Liver (tissue), 9 donors: ENCODE results near the gene AFF2. TPM values are rescaled to one million over a fixed set of nuclear protein-coding genes. Genes with fewer than 3 reads are reported as not detected.

Experiments
- DNase-seq: peaks from one replicate; pipeline ENCODE4 v3.0.0-alpha.2; 2017; ENCODE audit warnings: low spot score
- H3K27ac ChIP-seq, 2 donors: one replicate each; pipeline ENCODE4 v1.7.0; 2013; ENCODE audit warnings: inconsistent platforms in 2 of 2, low read length in 2 of 2, control low read depth in 1 of 2, low read depth in 1 of 2, mild to moderate bottlenecking in 1 of 2
- H3K27me3 ChIP-seq, 4 donors: one replicate each; pipeline versions ENCODE4 v1.6.1 to v1.7.0; 2013; ENCODE audit warnings: low read length in 3 of 4, inconsistent platforms in 1 of 4, mild to moderate bottlenecking in 1 of 4, moderate library complexity in 1 of 4; ENCODE audit not compliant: control insufficient read depth in 4 of 4, insufficient read depth in 4 of 4
- H3K36me3 ChIP-seq, 4 donors: one replicate each; pipeline versions ENCODE4 v1.6.1 to v1.7.0; 2013; ENCODE audit warnings: low read length in 3 of 4, mild to moderate bottlenecking in 3 of 4, low read depth in 1 of 4, moderate library complexity in 1 of 4; ENCODE audit not compliant: control insufficient read depth in 4 of 4, insufficient read depth in 3 of 4
- H3K4me1 ChIP-seq, 4 donors: one replicate each; pipeline versions ENCODE4 v1.6.1 to v1.7.0; 2013; ENCODE audit warnings: low read length in 3 of 4, mild to moderate bottlenecking in 3 of 4, moderate library complexity in 1 of 4; ENCODE audit not compliant: control insufficient read depth in 4 of 4, insufficient read depth in 4 of 4
- H3K4me3 ChIP-seq, 3 donors: one replicate each; pipeline versions ENCODE4 v1.6.1 to v1.7.0; 2013; ENCODE audit warnings: low read length in 3 of 3, control low read depth in 1 of 3, low read depth in 1 of 3, mild to moderate bottlenecking in 1 of 3
- H3K9ac ChIP-seq, 2 donors: one replicate each; pipeline ENCODE4 v1.7.0; 2013; ENCODE audit warnings: low read length in 2 of 2, mild to moderate bottlenecking in 2 of 2, moderate library complexity in 2 of 2, control low read depth in 1 of 2, low read depth in 1 of 2
- H3K9me3 ChIP-seq, 4 donors: one replicate each; pipeline versions ENCODE4 v1.6.1 to v1.7.0; 2013; ENCODE audit warnings: low read length in 3 of 4; ENCODE audit not compliant: control insufficient read depth in 4 of 4
- FOXA1 ChIP-seq: IDR thresholded peaks from 2 replicates; pipeline ENCODE4 v1.6.1; 2016; ENCODE audit warnings: antibody characterized with exemption
- FOXA2 ChIP-seq: IDR thresholded peaks from 2 replicates; pipeline ENCODE4 v1.6.1; 2016; ENCODE audit warnings: antibody characterized with exemption
- GABPA ChIP-seq, 2 donors: IDR thresholded peaks in 1 of 2; conservative IDR thresholded peaks in 1 of 2; 2 replicates each; pipeline ENCODE4 v1.6.1; 2016; ENCODE audit warnings: antibody characterized with exemption in 2 of 2, mild to moderate bottlenecking in 1 of 2, moderate library complexity in 1 of 2
- HNF4G ChIP-seq: IDR thresholded peaks from 2 replicates; pipeline ENCODE4 v1.6.1; 2016; ENCODE audit warnings: antibody characterized with exemption
- JUND ChIP-seq, 2 donors: IDR thresholded peaks; 2 replicates each; pipeline ENCODE4 v1.6.1; 2016; ENCODE audit warnings: antibody characterized with exemption in 2 of 2
- RAD21 ChIP-seq, 2 donors: IDR thresholded peaks; 2 replicates each; pipeline ENCODE4 v1.6.1; 2016; ENCODE audit warnings: antibody characterized with exemption in 2 of 2, mild to moderate bottlenecking in 2 of 2
- SP1 ChIP-seq: IDR thresholded peaks from 2 replicates; pipeline ENCODE4 v1.6.1; 2018; ENCODE audit warnings: antibody characterized with exemption, mild to moderate bottlenecking
- YY1 ChIP-seq: IDR thresholded peaks from 2 replicates; pipeline ENCODE4 v1.6.1; 2016; ENCODE audit warnings: antibody characterized with exemption, mild to moderate bottlenecking
- WGBS: extraction: QIAGEN DNeasy Blood & Tissue Kit; methylation state at CpG from one replicate; pipeline ENCODE4 v1.1.7; 2013; 5-methylcytosine and 5-hydroxymethylcytosine counted together
- polyA plus RNA-seq, 2 donors: library from polyadenylated mRNA; stranded (reverse) in 1 of 2; unstranded in 1 of 2; fragments of 200-250 nt in 1 of 2; fragments of >200 nt in 1 of 2; fragmentation: Nextera tagmentation in 1 of 2; extraction: Ambion mirVana in 1 of 2; gene quantifications; one replicate each; pipeline versions ENCODE4 v1.2.1 to v1.2.3, GENCODE V29; 2013 to 2015
- total RNA-seq, 2 donors: library from RNA; depleted of rRNA; stranded (reverse); fragments of >200 nt; gene quantifications; one replicate each; pipeline ENCODE4 v1.2.3, GENCODE V29; 2014
- TF ChIP-seq, protein P1 (sequence below): IDR thresholded peaks from 2 replicates; pipeline ENCODE4 v1.6.1; 2016; ENCODE audit warnings: antibody characterized with exemption, mild to moderate bottlenecking
- TF ChIP-seq, protein P2 (sequence below): IDR thresholded peaks from 2 replicates; pipeline ENCODE4 v1.6.1; 2016; ENCODE audit warnings: antibody characterized with exemption
- TF ChIP-seq, protein P3 (sequence below): fragments of 150-350 bp; IDR thresholded peaks from 2 replicates; pipeline ENCODE4 v1.5.1; 2017; ENCODE audit warnings: improper control_type of control experiment, low read depth, low read length; ENCODE audit not compliant: missing input control
- donor health status: healthy.
- donor health status: healthy.
- donor health status: healthy.
- donor health status: healthy.
- donor health status: healthy.

The AFF2 gene
- total and polyA plus RNA-seq, 4 donors: 0.01 to 1.6 (median 0.50) TPM; not detected in 1

DNA sequence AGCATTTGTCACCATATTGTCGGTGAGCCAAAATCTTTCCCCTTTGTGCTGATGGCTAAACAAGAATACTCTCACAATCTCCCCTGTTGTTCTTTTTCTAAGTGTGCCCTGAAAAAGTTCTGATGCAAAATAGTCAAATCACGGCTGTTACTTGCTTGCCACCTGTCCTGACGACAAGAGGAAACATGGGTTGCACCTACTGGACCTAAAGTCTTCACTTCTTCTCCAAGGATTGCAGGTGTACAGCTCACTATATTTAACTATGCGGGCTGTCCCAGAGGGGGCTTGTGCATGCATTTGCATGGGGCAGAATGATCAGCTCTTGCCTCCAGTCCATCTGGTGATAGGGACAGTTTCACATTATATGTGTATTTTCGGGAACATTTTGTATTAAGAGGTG is 21.6 kb downstream of the AFF2 start:
- 77% methylated on average over 5 of the region's 5 CpGs for WGBS
- Histone ChIP-seq H3K4me1 (no peaks in the 10 kb centered on the region), H3K4me3 (no peak overlapping the region), H3K9me3 (no peaks in the 10 kb centered on the region), H3K27ac (no peak overlapping the region), H3K36me3 (no peaks in the 10 kb centered on the region), H3K9ac (no peak overlapping the region), H3K27me3 (peaks cover 0 to 3% (median 1%) of the 10 kb centered on the region in 4 donors)
- TF ChIP-seq FOXA2: no peak
- TF ChIP-seq HNF4G: no peak
- no peak for TF ChIP-seq SP1
- no peak for TF ChIP-seq FOXA1
- TF ChIP-seq, protein P1, sequence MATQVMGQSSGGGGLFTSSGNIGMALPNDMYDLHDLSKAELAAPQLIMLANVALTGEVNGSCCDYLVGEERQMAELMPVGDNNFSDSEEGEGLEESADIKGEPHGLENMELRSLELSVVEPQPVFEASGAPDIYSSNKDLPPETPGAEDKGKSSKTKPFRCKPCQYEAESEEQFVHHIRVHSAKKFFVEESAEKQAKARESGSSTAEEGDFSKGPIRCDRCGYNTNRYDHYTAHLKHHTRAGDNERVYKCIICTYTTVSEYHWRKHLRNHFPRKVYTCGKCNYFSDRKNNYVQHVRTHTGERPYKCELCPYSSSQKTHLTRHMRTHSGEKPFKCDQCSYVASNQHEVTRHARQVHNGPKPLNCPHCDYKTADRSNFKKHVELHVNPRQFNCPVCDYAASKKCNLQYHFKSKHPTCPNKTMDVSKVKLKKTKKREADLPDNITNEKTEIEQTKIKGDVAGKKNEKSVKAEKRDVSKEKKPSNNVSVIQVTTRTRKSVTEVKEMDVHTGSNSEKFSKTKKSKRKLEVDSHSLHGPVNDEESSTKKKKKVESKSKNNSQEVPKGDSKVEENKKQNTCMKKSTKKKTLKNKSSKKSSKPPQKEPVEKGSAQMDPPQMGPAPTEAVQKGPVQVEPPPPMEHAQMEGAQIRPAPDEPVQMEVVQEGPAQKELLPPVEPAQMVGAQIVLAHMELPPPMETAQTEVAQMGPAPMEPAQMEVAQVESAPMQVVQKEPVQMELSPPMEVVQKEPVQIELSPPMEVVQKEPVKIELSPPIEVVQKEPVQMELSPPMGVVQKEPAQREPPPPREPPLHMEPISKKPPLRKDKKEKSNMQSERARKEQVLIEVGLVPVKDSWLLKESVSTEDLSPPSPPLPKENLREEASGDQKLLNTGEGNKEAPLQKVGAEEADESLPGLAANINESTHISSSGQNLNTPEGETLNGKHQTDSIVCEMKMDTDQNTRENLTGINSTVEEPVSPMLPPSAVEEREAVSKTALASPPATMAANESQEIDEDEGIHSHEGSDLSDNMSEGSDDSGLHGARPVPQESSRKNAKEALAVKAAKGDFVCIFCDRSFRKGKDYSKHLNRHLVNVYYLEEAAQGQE: no peak
- TF ChIP-seq JUND (IDR thresholded peaks at IDR 0.05): no peak
- no peak for TF ChIP-seq GABPA (IDR thresholded peaks at IDR 0.05 in 1 of 2, conservative IDR thresholded peaks at IDR 0.05 in 1 of 2)
- no peak for TF ChIP-seq YY1
- DNase-seq: no peak

DNA sequence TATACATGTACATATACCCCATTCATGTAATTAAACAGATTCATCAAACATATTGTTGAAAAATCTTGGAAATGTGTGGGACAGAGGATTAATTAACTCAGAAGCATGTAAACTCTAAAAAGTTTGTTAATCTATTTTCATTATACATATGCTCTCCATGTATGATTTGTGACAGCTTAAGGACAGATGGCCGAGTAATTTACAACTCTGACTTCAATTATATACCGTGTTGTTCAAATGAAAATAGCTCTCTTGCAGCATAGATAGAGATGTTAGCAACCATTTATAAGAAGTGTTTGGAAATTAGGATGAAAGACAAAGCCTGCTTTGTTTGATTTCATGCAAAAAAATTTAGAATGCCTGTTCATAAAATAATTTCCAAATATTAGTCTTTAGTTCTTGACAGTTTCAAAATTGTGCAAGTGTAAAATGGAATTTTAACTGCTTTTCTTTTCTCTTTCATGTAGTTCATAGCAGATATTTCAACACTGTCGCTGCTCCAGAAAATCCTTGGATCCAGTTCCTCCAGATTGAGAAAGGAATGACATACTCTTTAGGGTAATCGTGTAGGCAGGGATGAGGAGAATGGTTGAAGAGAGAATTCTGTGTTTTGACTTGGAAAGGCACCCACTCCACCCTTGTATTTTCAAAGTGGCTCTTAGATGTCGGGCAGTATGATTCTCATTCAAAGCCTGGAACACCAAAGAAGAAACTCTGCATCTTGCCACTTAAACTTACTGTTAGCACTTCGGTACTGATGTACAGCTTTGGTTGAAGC is 23.1 kb downstream of the AFF2 start:
- no peak for DNase-seq
- Histone ChIP-seq H3K4me3 (no peak overlapping the region), H3K27ac (no peak overlapping the region), H3K9ac (no peak overlapping the region), H3K4me1 (no peaks in the 10 kb centered on the region), H3K27me3 (no peaks in the 10 kb centered on the region), H3K36me3 (no peaks in the 10 kb centered on the region), H3K9me3 (no peaks in the 10 kb centered on the region)
- 76% methylated on average over 6 of the region's 6 CpGs for WGBS
- no peak for TF ChIP-seq SP1

DNA sequence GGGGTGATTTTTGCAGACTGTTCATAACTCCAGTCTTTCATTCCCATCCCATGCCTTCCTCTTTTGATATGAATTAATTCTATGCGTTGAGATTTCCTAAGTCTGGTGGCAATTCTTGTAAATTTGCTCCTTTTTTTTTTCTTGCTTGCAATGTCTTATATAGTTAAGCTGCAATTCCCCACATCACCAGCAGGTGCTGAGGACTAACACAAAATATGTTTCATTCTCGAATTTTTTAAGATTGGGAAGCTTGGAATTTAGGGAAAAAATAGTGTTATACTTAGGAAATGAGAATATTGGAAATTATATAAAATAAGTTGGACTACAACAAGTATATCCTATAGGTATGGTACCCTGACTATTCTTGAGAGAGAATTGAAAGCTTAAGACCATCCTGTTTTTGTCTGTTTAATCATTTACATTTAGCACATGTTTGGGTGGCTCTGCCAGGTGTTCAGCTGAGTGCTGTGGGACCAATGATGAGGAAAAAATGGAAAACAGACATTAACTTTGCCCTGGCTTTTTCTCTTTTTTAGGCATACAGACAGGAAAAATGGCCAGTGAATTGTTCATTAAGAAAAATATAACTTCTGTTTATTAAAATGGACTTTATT is 30.2 kb downstream of the AFF2 start:
- Histone ChIP-seq H3K4me1 (no peaks in the 10 kb centered on the region), H3K9ac (no peak overlapping the region), H3K4me3 (no peak overlapping the region), H3K36me3 (no peaks in the 10 kb centered on the region), H3K27me3 (peaks cover 0 to 3% (median 0%) of the 10 kb centered on the region in 4 donors), H3K27ac (no peak overlapping the region), H3K9me3 (no peaks in the 10 kb centered on the region)
- 14% methylated on average over 2 of the region's 2 CpGs for WGBS
- no peak for DNase-seq
- TF ChIP-seq, protein P2, sequence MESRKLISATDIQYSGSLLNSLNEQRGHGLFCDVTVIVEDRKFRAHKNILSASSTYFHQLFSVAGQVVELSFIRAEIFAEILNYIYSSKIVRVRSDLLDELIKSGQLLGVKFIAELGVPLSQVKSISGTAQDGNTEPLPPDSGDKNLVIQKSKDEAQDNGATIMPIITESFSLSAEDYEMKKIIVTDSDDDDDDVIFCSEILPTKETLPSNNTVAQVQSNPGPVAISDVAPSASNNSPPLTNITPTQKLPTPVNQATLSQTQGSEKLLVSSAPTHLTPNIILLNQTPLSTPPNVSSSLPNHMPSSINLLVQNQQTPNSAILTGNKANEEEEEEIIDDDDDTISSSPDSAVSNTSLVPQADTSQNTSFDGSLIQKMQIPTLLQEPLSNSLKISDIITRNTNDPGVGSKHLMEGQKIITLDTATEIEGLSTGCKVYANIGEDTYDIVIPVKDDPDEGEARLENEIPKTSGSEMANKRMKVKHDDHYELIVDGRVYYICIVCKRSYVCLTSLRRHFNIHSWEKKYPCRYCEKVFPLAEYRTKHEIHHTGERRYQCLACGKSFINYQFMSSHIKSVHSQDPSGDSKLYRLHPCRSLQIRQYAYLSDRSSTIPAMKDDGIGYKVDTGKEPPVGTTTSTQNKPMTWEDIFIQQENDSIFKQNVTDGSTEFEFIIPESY: no peak
- TF ChIP-seq, protein P3, sequence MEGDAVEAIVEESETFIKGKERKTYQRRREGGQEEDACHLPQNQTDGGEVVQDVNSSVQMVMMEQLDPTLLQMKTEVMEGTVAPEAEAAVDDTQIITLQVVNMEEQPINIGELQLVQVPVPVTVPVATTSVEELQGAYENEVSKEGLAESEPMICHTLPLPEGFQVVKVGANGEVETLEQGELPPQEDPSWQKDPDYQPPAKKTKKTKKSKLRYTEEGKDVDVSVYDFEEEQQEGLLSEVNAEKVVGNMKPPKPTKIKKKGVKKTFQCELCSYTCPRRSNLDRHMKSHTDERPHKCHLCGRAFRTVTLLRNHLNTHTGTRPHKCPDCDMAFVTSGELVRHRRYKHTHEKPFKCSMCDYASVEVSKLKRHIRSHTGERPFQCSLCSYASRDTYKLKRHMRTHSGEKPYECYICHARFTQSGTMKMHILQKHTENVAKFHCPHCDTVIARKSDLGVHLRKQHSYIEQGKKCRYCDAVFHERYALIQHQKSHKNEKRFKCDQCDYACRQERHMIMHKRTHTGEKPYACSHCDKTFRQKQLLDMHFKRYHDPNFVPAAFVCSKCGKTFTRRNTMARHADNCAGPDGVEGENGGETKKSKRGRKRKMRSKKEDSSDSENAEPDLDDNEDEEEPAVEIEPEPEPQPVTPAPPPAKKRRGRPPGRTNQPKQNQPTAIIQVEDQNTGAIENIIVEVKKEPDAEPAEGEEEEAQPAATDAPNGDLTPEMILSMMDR: peak; percentile 49
- peak in 1 of 2 donors; percentile 46 for TF ChIP-seq RAD21 (IDR thresholded peaks at IDR 0.05)
